GM12872 (cell line): Measurements from ENCODE around the gene FXYD4.

Experiments
- TF ChIP-seq, protein P1 (sequence below): IDR thresholded peaks from 3 replicates; pipeline ENCODE4 v1.5.1; 2011; ENCODE audit warnings: low read depth, mild to moderate bottlenecking, low read length, moderate library complexity; ENCODE audit not compliant: insufficient read depth

FXYD4 gene

GRCh38 chr10:43351301-43351700 lies 20.1 kb upstream of the FXYD4 start:
- TF ChIP-seq, protein P1, sequence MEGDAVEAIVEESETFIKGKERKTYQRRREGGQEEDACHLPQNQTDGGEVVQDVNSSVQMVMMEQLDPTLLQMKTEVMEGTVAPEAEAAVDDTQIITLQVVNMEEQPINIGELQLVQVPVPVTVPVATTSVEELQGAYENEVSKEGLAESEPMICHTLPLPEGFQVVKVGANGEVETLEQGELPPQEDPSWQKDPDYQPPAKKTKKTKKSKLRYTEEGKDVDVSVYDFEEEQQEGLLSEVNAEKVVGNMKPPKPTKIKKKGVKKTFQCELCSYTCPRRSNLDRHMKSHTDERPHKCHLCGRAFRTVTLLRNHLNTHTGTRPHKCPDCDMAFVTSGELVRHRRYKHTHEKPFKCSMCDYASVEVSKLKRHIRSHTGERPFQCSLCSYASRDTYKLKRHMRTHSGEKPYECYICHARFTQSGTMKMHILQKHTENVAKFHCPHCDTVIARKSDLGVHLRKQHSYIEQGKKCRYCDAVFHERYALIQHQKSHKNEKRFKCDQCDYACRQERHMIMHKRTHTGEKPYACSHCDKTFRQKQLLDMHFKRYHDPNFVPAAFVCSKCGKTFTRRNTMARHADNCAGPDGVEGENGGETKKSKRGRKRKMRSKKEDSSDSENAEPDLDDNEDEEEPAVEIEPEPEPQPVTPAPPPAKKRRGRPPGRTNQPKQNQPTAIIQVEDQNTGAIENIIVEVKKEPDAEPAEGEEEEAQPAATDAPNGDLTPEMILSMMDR: no peak

GRCh38 chr10:43352951-43353350 lies 18.5 kb upstream of the FXYD4 start:
- TF ChIP-seq, protein P1: no peak

- TF ChIP-seq, protein P1: no peak
Measured at GRCh38 chr10:43353495-43354329, 17.7 kb upstream of the FXYD4 start.

DNA sequence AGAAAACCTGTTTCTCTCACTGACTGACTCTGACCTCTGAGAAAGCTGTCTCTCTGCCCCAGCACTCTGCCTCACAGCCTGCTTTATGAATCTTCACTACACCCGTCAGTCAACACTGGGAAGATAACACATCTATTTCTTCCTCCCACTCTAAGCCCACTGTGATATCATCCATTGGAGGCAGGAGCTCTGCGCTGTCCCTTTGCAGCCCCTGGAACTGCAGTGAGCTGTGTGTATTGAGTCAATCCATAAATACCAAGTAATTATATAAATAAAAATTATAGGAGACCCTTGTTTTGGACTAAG lies 17.2 kb upstream of the FXYD4 start:
- TF ChIP-seq, protein P1: no peak

GRCh38 chr10:43354879-43355380 lies 16.5 kb upstream of the FXYD4 start:
- TF ChIP-seq, protein P1: no peak

DNA sequence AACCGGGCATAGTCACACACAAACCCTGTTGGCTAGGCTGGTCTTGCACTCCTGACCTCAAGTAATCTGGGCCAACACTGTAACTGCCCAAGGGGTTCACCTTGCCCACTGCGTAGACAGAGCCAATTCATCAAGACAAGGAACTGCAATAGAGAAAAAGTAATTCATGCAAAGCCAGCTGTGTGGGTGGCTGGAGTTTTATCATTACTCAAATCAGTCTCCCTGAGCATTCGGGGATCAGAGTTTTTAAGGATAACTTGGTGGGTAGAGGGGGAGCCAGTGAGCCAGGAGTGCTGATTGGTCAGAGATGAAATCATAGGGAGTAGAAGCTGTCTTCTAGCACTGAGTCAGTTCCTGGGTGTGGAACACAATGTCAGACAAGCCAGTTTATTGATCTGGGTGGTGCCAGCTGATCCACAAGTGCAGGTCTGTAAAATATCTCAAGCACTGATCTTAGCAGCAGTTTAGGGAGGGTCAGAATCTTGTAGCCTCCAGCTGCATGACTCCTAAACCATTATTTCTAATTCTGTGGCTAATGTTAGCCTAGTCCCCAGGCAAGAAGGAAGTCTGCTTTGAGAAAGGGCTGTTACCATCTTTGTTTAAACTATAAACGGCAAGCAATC lies 15.6 kb upstream of the FXYD4 start:
- TF ChIP-seq, protein P1: no peak

DNA sequence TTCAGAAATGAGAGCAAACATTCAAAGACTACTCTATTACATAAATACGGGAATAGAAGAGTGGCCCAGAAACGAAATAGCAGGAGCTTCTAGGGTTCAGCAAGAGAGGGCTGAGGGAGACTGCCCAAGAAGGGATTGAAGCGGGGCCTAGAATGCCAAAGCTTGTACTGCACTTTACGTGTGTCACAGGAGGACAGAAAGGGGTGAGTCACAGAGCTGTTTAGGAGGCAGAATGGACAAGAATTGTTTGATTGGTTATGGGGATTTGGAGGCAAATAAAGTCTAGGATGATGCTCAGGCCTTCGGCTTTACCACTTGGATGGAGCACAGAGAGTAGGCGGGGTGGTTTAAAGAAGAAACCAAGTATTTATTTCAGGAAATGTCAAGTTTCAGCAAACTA lies 11.3 kb upstream of the FXYD4 start:
- TF ChIP-seq, protein P1: no peak
